Thymus (tissue), 14 donors: ENCODE data around the gene TNFRSF13B. TPM values are rescaled to one million over a fixed set of nuclear protein-coding genes. Genes with fewer than 3 reads are reported as not detected.

Source experiments
- DNase-seq, 9 donors: peaks; one replicate each; pipeline ENCODE4 v3.0.0-alpha.2; 2013; ENCODE audit warnings: low spot score in 9 of 9, low read depth in 6 of 9, missing footprints in 1 of 9
- H3K27ac ChIP-seq, 2 donors: one replicate each; pipeline ENCODE4 v1.5.1; 2013; ENCODE audit warnings: control low read depth in 1 of 2, low read depth in 1 of 2, low read length in 1 of 2, mild to moderate bottlenecking in 1 of 2, moderate library complexity in 1 of 2
- H3K27me3 ChIP-seq, 2 donors: one replicate each; pipeline ENCODE4 v1.5.1; 2013; ENCODE audit warnings: low read length in 1 of 2; ENCODE audit not compliant: control insufficient read depth in 2 of 2, insufficient read depth in 1 of 2
- H3K36me3 ChIP-seq, 2 donors: one replicate each; pipeline ENCODE4 v1.5.1; 2013; ENCODE audit warnings: low read length in 1 of 2, mild to moderate bottlenecking in 1 of 2, moderate library complexity in 1 of 2; ENCODE audit not compliant: control insufficient read depth in 2 of 2, insufficient read depth in 2 of 2
- H3K4me1 ChIP-seq, 2 donors: one replicate each; pipeline ENCODE4 v1.5.1; 2013; ENCODE audit warnings: low read length in 2 of 2; ENCODE audit not compliant: control insufficient read depth in 2 of 2, insufficient read depth in 2 of 2
- H3K4me3 ChIP-seq, 2 donors: one replicate each; pipeline ENCODE4 v1.5.1; 2013; ENCODE audit warnings: low read length in 2 of 2, control low read depth in 1 of 2, mild to moderate bottlenecking in 1 of 2
- H3K9me3 ChIP-seq, 2 donors: one replicate each; pipeline ENCODE4 v1.5.1; 2013; ENCODE audit warnings: low read length in 1 of 2, mild to moderate bottlenecking in 1 of 2; ENCODE audit not compliant: control insufficient read depth in 2 of 2, insufficient read depth in 1 of 2
- WGBS: extraction: QIAGEN DNeasy Blood & Tissue Kit; methylation state at CpG from one replicate; pipeline ENCODE4 v1.1.7; 2013; 5-methylcytosine and 5-hydroxymethylcytosine counted together
- long read RNA-seq, 10 donors: transcript quantifications; one replicate each; lab custom pipeline, GENCODE V29; 2026
- polyA plus RNA-seq: library from polyadenylated mRNA; stranded (reverse); fragments of 200-250 nt; gene quantifications from one replicate; pipeline ENCODE4 v1.2.3, GENCODE V29; 2013
- total RNA-seq: library from RNA; stranded (reverse); fragments of 120-200 nt; gene quantifications from one replicate; pipeline ENCODE4 v1.2.4, GENCODE V29; 2013
- donor health status: healthy.

TNFRSF13B gene
- total RNA-seq (0.14 TPM), polyA plus RNA-seq (2.6 TPM)
- long read RNA-seq, donor 1 = 0 reads
- long read RNA-seq, donor 2 = 0 reads
- long read RNA-seq, donor 3, partial matches to known transcripts = 0 of 2 reads
- long read RNA-seq, donor 3, other reads (novel, unspliced or antisense) = 0 of 2 reads
- long read RNA-seq, donor 4 = 0 reads
- long read RNA-seq, donor 5, partial matches to known transcripts = 0 of 1 reads
- long read RNA-seq, donor 5, other reads (novel, unspliced or antisense) = 0 of 1 reads
- long read RNA-seq, donor 6, partial matches to known transcripts = 0 of 1 reads
- long read RNA-seq, donor 6, other reads (novel, unspliced or antisense) = 0 of 1 reads
- long read RNA-seq, donor 7 = 0 reads
- long read RNA-seq, donor 8 = 0 reads
- long read RNA-seq, donor 9, partial matches to known transcripts = 0 of 1 reads
- long read RNA-seq, donor 9, other reads (novel, unspliced or antisense) = 0 of 1 reads
- long read RNA-seq, donor 10 = 0 reads

DNA sequence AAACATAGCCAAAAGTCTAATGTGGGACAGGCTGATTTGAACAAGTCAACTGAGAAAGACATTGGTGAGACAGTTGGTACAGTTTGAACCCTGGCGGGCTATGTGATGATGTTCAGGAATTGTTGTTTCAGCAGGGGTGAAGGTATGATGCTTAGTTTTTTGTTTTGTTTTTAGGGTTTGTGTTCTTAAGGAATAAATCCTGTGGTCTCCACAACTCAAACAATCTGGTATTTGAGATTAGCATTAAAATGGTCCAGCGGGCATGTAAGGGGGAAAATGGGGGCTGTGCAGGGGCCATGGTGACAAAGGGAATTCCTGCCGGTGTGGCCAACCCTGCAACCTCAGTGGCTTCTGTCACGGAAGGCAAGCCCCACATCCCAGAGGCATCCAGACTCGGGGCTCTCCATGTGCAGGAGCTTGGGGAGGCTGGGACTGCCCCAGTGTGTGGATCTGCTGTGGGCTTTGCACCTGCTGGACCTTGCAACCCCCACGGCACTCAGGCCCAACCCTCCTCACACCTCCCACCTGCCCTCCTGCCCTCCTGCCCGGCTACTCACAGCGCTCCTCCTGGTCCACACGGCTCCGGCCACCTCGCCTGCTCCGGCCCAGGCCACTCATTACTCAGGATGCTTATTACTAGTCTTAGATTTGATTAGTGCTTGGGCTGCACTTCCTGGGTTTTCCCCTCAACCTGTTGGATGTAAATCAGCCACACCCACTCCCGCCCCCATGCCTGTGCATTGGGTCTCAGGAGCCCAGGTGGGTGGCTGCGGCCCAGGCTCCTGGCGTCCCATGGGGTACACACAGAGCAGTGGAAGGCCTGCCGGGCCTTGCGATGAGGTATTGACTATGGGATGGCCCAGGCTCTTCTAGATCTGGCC, at the start of gene TNFRSF13B:
TSS of gene TNFRSF13B (minus strand) at position 661 of the 881 bp plus-strand sequence. CDS start at position 618, 43 bp downstream.
- Histone ChIP-seq H3K4me1 (peaks cover 15 to 58% of the 10 kb centered on the region in 2 donors), H3K4me3 (no peak within 1 kb of the TSS), H3K36me3 (no peaks in the 10 kb centered on the region), H3K27me3 (no peaks in the 10 kb centered on the region), H3K27ac (no peak within 1 kb of the TSS), H3K9me3 (no peaks in the 10 kb centered on the region)
- WGBS = 95% methylated on average over 17 of the region's 17 CpGs
- DNase-seq = no peak

- H3K27ac ChIP-seq = no peak overlapping the region
- H3K4me1 ChIP-seq = peaks cover 0 to 21% of the 10 kb centered on the region in 2 donors
- WGBS = 94% methylated on average over 15 of the region's 15 CpGs
These were observed 49.4 kb upstream of the TNFRSF13B start for GRCh38 chr17:17021194-17021863.

GRCh38 chr17:17020821-17021193, 48.9 kb upstream of the TNFRSF13B start:
- no peak overlapping the region for H3K4me3 ChIP-seq
- 98% methylated on average over 8 of the region's 8 CpGs for WGBS
- DNase-seq = no peak
- H3K27me3 ChIP-seq = no peaks in the 10 kb centered on the region
- no peaks in the 10 kb centered on the region for H3K9me3 ChIP-seq
- no peak overlapping the region for H3K27ac ChIP-seq
- no peaks in the 10 kb centered on the region for H3K36me3 ChIP-seq
- H3K4me1 ChIP-seq = peaks cover 0 to 20% of the 10 kb centered on the region in 2 donors

More at GRCh38 chr17:17021194-17021863, 49.4 kb upstream of the TNFRSF13B start:
- Histone ChIP-seq H3K36me3 (no peaks in the 10 kb centered on the region), H3K9me3 (no peaks in the 10 kb centered on the region), H3K27me3 (no peaks in the 10 kb centered on the region), H3K4me3 (no peak overlapping the region)
- DNase-seq = no peak

- DNase-seq = no peak
- Histone ChIP-seq H3K27me3 (no peaks in the 10 kb centered on the region), H3K4me3 (no peak overlapping the region), H3K9me3 (no peaks in the 10 kb centered on the region), H3K36me3 (no peaks in the 10 kb centered on the region), H3K4me1 (peaks cover 0 to 15% of the 10 kb centered on the region in 2 donors), H3K27ac (no peak overlapping the region)
- WGBS = 96% methylated on average over 13 of the region's 13 CpGs
These were observed 48.1 kb upstream of the TNFRSF13B start for GRCh38 chr17:17019891-17020456.

DNA sequence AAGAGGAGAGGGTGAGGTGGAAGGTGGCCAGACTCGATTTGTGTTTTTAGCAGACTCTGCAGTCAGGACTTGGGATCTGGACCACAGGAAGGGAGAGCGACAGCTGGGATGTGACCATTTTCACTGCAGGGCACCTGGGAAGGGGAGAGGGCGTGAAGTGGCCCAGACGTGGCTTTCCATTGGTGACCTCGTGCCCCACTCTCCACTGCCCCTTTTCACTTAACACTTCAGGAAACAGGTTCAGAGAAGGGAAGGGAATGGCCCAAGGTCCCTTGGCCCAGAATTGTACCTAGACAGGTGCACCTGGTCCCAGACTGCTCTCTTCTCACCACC, 47.5 kb upstream of the TNFRSF13B start:
- WGBS = 98% methylated on average over 5 of the region's 5 CpGs
- H3K4me3 ChIP-seq = no peak overlapping the region
- H3K36me3 ChIP-seq = no peaks in the 10 kb centered on the region
- peaks cover 0 to 15% of the 10 kb centered on the region in 2 donors for H3K4me1 ChIP-seq
- no peaks in the 10 kb centered on the region for H3K27me3 ChIP-seq
- H3K27ac ChIP-seq = no peak overlapping the region
- DNase-seq = no peak
- H3K9me3 ChIP-seq = no peaks in the 10 kb centered on the region

DNA sequence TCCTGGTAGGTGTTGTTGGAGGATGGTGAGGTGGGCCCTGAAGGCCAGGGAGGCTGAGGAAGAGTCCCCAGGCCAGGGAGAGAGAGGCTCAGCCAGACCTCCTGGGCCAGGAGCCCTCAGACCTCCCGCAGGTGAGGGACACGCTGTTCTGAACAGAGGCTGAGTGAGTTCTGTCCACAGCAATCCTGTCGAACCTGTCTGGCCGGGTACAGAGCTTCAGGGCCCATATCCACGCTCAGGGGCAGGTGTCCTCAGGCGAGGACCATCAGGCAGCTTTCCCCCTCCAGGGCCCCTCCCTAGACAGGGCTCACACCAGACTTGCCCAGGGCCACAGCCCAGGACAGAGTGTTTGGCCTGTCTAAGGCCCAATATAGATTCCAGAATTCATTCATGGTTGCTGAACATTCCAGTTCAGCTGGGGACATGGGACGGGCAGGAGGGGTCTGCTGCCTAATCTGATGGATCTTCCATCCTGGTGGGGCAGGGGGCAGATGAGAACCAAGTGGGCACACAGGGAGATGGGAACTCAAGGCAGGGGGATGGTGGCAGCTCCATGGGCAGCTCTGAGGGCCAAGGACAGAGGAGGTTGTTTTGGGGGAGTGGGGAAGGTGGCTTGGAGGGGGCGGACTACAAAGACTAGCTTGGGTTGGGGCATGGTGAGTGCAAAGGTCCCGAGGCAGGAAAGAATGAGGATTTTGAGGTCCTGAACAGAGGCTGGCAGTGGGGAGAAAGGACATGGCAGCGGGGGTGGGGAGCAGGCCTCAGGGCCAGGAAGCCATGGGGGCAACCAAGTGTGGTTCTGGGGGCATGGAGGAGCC, 46.9 kb upstream of the TNFRSF13B start:
- DNase-seq = no peak
- Histone ChIP-seq H3K27ac (no peak overlapping the region), H3K36me3 (no peaks in the 10 kb centered on the region), H3K27me3 (no peaks in the 10 kb centered on the region), H3K4me1 (peaks cover 0 to 15% of the 10 kb centered on the region in 2 donors), H3K9me3 (no peaks in the 10 kb centered on the region), H3K4me3 (no peak overlapping the region)
- WGBS = 94% methylated on average over 10 of the region's 10 CpGs

DNA sequence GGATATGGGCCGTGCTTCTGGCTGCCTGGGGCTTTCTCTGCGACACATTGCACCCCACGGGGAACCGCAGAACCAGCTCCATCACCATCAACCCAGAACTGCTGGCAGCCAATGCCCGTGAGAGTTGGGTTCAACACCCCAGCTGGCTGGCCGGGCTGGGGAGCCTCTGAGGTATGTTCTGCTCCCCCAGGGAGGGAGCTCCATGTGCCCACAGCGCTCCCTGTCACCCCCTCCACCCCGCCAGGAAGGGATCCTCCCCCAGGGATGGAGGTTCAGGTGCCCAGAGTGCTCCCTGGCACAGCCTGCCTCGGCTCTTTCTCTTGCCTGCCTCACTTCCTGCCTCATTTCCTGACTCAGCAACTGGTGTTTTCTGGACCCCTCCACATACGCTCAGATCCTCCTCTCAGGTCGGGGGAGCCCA, 46.1 kb upstream of the TNFRSF13B start:
- H3K4me3 ChIP-seq = no peak overlapping the region
- peaks cover 0 to 15% of the 10 kb centered on the region in 2 donors for H3K4me1 ChIP-seq
- WGBS = 46% methylated on average over 11 of the region's 11 CpGs
- H3K27ac ChIP-seq = no peak overlapping the region
- DNase-seq = peak in 1 of 9 donors; percentile 34
- H3K9me3 ChIP-seq = no peaks in the 10 kb centered on the region
- no peaks in the 10 kb centered on the region for H3K36me3 ChIP-seq
- H3K27me3 ChIP-seq = no peaks in the 10 kb centered on the region

DNA sequence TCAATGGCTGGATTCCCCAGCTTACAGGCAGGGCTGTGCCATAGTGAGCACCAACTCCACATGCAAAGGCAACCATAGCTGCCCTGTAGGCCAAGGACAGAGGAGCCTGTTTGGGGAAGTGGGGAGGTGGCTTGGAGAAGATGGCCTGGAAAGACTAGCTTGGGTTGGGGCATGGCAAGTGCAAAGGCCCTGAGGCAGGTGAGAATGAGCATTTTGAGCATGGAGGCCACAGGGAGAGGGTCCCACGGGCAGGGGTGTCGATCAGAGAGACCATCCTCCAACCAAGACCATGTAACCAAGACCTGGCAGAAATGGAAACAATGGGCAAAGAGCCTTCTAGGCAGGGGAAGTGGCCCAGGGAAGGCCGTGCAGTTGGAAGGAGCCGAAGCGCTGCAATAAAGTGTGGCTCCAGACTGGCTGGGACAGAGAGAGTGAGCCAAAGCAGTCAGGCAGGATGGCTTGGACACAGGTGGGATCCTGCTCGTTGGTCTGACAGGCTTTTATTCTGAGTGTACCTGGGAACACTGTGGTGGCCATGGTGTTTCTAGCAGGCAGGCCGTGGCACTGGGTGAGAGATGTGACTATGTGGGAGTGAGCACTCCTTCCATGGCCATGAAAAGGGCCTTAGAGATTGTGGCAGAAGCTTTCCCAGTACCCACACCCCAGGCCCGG, 45.6 kb upstream of the TNFRSF13B start:
- peaks cover 0 to 15% of the 10 kb centered on the region in 2 donors for H3K4me1 ChIP-seq
- 96% methylated on average over 8 of the region's 8 CpGs for WGBS
- no peak overlapping the region for H3K4me3 ChIP-seq
- no peaks in the 10 kb centered on the region for H3K27me3 ChIP-seq
- no peaks in the 10 kb centered on the region for H3K36me3 ChIP-seq
- no peak for DNase-seq
- H3K27ac ChIP-seq = no peak overlapping the region
- H3K9me3 ChIP-seq = no peaks in the 10 kb centered on the region
